Right forelimb (tissue), 1 donor: Measurements from ENCODE around the gene ANKS1A.
A peak's percentile ranks its signal among the peaks of the same experiment; 100 is the strongest.

Source experiments
- DNase-seq: peaks from one replicate; pipeline ENCODE4 v3.0.0-alpha.2; 2018

Gene ANKS1A

DNA sequence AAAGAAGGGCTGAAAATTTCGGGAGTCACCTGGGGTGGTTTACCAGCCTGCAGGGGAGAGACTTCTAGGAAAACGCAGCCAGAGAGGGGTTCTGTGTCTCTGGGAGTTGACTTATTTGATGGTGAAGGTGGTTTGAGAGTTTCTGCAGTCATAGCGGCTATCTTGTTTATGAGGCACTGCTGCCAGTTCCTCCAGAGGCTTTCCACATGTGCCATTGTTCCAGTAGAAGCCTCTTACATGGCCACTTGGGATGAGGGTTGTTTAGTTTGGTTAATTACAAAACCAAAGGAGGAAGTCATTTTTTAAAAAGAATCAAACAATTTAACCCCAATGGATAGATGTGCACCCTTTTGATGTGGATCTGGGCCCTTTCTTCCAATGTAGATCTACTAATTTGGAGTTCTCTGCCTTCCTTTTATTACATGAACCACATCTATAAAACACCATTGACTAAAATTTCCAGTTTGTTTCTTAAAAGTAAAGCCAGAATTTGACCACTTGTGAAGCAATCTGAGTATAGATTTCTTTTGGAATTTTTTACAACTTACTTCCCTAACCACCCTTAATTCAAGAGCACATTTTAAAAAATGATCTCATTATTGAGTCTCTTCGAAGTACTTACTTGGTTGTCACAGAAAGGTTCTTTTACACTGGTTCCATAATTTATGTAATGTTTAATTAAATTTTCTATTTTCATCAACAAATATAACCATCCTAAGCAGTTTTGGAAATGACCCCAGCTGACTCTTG is 154.5 kb downstream of the ANKS1A start:
- DNase-seq: no peak

DNA sequence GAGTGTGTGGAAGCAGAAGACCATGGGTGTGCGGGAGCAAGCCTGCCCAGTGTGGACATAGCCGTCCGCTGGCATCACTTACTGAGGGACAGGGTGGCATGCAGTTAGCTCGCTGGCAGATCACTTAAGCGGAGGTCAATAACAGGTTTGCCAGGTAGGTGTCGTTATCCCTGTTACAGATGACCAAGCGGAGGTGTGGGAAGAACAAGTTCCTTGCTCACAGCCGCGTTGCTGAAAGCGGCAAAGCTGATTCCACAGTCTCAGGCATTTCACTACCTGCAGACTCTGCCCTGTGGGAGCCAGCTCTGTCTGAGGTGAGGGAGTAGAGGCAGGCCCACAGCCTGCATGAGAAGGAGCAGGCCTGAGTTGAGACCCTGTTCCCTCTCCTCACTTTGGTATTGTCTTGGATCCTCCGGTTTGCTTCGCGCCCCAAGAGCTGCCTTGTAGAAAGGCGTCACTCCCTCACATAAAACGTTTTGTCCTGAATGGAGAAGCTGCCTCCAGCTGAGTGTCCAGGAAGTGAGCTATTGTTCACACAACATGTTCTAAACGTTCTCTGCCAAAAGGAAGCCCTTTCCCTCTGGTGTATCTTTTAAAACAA is 155.2 kb downstream of the ANKS1A start:
- no peak for DNase-seq

DNA sequence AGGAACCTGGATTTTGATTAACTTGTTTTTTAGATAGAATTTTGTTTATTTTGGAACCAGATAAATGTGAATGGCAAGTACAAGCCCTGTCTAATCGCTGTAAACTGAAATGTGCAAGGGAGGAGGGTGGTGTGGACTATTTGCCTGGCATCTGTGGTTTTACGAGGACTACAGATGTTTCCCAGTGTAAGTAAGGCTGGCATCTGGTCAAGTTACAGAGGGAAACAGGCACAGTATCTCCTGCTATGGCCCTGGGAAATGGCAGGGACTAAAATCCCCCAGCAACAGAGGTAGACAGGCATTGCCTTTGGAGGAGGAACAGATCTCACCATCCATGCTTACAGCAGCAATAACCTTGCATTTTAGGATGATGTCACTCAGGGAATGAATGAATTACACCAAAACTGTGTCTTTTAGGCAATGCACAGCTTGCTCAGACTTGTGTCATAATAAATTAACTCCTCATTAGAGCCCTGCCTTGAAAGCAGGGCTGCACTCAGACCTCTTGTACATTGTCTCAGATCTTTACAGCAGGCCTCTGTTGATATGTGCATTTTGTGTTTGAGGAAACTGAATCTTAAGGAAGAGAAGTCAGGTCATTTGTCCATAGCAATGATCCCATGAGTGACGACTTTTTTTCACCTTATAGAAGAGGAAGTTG is 155.8 kb downstream of the ANKS1A start:
- DNase-seq: no peak

DNA sequence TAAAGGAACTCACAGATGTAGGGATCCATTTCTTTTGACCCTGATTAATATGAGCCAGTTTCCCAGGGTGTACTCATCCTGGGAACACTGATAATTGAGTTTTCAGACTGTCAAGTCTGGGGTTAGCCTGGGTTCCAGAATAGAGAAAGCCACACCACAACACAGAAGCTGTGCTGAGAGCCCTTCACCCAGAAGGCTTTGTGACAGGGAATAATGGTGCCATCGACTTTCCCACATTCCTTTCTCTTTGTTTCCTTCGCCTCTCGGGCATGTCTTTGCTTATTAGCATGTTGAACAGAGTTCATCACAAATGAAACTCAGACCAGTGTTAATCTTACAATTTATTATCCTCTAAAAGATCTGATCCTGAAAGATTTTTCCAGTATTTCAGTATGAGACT is 157.0 kb downstream of the ANKS1A start:
- no peak for DNase-seq

DNA sequence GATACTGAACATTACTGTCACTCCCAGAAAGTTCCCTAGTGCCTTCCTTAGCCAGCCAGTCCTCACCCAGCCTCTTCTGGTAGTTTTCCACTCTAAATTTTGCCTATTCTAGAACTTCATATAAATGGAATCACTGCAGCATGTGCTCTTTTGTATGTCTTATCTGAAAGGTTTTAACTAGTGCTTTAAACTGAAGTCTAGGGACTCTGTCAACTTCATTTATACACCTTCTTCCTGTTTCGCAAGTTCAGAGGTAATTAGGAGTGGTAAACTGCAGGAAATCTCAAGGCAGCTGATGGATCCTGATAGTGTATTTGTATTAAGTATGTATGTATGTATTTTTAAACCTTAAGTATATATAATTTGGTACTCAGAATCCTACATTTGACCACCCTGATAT is 157.8 kb downstream of the ANKS1A start:
- no peak for DNase-seq

DNA sequence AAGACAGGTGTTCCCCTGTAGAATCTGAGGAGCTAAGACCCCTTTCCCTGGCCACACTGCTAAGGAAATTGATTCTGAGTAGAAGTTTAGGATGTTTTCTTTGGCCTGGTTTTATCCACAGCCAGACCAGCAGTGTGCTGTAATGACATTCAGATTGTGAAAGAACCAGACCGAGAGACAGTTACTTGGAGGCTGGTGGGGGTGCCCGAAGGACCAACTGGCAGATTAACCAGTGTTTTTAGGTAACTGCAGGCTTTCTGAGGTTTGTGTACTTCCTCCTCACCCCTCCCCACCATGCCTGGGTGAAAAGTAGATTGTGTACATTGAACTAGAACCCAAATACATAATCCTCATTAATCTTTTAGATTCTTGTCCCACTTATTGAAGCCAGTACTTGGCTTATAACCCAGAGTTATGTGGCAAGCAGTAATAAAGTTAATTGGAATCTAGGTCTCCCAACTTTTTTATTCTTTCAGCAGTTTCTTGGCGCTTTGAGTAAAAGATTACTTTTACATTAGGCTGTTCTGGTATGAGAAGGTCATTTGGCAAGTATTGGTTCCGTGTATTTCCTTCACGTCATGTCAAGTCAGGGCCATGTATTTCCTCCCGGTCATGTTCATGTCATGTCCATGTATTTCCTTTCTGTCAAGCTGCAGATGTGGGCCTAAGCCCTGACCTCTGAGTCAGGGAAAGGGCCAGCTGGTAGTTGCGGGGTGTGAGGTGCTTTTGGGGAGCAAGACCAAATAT is 158.4 kb downstream of the ANKS1A start:
- DNase-seq: no peak

DNA sequence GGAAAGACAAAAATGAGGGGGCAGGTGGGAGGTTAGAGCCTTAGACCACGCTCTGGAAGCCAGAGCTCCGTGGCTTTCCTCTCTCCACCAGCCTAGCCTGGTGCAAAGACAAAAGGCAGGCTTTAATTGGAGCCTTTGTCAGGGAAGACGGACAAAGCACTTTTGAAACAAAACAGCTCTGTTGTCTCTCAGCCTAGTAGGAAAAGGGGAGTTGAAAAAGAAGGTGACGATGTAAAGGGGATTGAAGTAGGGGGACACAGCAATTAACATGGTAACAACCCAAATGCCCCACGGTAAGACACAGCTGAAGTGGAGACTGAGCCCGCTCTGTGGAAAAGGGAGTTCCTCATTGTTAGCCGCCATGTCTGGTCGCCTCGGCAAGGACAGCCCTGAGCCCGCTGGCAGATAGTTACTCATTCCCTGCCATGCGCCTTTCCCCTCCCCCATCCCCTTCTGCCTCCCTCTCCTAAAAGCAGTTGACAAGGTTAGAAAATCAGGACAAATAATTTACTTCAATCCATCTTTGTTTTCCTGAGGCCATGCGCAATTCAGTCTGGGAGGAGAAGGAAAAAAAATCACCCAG is 159.1 kb downstream of the ANKS1A start:
- DNase-seq: no peak

DNA sequence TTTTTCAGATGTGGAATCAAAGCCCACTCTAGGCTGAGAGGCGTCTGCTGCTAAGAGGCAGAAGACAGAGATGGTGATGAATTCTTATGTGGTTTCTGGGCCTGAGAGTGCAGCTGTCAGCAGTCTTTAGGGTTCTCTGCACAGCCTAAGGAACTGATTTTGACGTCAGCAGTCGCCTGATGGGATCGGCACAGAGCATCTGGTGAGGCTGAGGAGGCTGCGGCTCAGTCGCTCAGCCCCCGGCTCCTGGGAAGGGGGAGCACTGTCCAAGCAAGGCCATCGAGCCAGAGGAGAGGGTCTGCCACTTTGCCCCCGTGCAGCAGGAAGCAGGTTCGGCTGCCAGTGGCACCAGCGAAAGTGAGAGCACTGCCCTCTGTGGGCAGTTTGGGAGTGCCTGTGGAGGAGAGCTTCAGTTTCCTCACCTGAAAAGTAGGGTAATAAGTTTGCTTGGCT is 159.6 kb downstream of the ANKS1A start:
- DNase-seq: no peak

DNA sequence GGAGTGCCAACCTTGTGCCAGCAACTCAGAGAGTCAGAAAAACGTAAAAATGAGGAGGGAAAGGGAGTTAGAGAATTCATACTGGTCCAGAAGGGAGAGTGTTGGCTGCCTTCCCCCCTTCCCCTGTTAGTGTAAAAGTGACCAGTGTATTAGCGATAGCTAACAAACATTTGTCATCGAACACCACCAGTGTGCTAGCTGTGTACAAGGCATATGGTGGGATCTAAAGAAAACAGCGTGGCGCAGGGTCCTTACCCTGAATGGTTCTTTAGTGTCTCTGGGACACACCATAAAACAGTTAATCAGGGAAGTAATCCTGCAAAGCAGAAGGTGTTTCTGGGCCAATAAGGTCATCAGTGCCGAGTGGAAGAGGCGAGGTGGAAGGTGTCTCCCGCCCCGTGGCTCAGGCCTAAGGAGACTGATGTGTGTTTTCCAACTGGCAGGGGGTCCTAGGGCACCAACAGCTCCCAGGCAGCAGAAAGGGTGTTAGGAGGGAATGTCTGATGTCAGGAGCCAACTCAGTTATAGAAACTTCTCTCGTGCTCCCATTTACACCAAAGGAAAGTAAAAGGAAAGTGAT is 160.2 kb downstream of the ANKS1A start:
- DNase-seq: no peak

DNA sequence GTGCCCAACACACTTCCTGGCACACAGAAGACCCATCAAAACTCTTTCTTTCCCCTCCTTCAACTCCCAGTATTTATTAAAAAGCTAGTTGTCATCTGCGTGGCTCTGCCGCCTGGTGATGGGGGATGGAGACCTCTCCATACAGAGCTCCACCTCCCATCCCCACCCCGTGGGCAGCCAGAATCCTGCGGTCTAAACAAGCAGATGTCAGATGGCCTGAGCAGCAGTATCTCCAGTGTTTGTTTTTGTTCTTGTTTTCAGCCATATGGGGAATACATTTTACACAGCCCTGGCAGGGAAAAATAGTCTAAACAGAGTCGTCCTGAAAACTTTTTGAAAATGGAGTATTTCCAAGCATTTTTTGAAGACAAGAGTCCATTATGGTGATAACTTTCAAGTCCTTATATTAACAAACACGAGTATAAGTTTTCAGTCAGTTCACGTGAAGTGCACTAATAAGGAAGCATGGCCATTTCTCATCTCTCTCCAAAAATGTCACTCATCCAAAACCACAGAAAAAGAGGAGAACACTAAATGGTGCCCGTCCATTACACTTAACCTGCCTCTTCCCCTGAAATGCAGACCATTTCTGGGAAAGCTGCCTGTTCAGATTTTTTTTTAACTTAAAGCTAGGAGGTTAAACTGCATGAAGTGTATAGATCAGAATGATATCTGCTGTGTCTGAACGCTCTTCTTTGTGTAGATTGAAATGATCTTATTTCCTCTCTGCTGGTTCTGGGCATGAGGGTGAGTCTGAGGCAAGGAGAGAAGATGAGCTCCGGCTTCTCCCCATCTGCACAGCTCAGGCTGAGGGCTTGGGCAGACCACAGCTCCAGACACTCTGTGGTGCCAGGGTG is 161.1 kb downstream of the ANKS1A start:
- peak; percentile 80 for DNase-seq

DNA sequence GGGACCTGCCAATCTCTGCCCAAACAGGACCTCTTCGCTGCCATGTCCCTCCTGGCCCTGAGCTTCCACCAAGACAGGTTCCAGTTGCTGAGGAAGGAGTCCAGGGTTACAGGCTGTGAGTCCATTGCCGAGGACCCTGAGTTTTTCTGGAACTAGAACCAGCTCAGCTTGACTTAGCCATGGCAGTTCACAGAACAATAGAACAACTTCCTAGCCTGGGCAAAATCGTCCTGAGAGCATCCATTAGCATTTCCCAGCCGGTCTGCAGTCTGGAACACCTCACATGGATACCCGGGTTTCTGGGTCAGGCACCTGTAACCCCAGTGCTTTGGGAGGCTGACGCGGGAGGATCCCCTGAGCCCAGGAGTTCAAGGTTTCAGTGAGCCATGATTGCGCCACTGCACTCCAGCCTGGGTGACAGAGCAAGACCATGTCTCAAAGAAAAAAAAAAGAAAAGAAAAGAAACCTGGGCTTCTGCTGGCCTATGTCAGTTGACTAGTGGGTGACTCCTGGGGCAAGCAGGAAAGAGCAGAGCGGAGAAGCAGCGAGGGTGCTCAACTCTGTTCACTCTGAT is 161.8 kb downstream of the ANKS1A start:
- DNase-seq: no peak

DNA sequence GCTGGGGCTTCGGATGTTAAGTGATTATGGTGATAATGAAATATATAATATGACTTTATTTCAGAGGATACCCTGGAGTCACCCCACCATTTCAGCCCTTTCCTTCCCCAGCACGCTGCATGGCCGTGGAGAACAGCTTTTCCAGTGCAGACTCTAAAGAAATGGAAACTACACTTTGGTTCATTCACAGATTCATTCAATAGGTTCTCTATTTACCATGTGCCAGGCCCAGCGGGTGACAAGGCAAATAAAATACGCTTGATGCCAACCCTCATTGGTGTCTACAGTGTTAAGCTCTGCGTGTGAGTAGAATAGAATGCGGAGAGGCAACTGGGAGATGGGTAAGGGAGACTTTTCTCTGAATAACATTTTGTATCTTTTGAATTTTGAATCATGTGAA is 162.3 kb downstream of the ANKS1A start:
- no peak for DNase-seq

DNA sequence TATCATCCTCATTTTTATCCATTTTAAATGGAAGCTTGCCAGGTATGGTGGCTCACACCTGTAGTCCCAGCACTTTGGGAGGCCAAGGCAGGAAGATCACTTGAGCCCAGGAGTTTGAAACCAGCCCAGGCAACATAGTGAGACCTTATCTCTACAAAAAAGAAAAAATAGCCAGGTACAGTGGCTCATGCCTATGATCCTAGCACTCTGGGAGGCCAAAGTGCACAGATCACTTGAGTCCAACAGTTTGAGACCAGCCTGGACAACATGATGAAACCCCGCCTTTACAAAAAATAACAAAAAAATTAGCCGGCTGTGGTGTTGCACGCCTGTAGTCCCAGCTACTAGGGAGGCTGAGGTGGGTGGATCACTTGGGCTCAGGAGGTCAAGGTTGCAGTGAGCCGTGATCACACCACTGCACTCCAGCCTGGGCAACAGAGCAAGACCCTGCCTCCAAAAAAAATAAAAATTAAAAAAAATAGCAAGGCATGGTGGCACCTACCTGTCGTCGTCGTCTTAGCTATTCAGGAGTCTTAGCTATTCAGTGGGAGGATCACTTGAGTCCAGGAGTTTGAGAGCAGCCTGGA is 163.0 kb downstream of the ANKS1A start:
- DNase-seq: no peak

DNA sequence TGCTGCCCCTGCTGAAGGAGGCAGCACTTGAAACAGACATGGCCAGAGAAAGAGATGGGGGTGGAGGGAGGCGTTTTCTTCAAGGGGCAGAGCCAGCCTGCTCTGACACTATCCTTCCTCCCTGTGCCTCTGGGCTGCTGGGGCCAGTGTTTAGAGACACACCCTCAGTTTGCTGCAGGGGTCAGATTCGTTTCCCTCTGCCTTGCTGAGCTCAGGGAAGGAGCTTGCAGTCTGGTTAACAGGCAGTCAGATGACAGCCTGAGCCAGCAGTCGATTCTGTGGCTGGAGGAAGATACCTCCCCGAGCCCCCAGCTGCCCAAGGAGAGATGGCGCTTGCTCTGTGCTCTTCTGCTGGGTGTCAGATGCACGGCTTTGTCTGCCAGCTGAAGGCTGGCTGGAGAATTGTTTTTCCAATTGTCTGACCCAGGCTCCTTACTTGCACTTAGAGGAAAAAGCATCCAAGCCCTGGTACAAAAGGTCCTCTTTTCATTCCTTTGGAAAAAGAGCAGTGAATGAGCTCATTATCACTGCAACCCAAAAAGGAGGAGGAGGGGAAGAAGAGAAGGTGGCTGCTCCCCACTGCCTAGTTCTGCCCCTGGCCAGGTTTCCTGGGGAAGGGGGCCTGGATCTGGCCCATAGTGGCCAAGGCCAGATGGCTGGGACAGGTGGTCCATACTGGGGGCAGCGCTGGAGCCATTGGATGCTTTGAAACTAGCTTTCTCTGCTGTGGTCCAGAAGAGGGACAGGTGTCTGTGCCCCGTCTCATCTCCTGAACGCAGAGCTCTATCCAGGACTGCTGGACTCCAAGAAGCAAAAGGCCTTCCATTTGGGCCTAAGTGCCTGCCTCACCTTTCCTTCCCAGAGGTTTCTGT is 163.9 kb downstream of the ANKS1A start:
- DNase-seq: peak; percentile 59

DNA sequence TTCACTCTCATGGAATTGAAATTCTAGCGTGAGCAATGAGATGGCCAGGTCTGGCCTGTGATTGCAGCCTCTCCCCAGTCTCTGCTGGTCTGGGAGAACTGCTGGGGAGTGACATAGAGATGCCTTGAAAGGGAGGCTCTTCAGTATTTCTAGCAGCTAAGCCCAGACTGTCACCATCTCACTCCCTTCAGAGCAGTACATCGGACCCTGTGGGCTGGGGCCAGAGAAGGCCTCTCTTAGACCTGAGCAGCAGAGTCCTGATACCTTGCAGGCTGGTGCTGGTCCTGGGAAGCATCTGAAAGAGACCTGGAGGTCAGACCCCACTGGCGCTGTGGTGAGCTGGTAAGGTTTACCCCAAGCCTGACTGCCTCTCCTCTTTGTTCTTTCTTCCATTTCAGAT is 164.6 kb downstream of the ANKS1A start:
- DNase-seq: no peak

DNA sequence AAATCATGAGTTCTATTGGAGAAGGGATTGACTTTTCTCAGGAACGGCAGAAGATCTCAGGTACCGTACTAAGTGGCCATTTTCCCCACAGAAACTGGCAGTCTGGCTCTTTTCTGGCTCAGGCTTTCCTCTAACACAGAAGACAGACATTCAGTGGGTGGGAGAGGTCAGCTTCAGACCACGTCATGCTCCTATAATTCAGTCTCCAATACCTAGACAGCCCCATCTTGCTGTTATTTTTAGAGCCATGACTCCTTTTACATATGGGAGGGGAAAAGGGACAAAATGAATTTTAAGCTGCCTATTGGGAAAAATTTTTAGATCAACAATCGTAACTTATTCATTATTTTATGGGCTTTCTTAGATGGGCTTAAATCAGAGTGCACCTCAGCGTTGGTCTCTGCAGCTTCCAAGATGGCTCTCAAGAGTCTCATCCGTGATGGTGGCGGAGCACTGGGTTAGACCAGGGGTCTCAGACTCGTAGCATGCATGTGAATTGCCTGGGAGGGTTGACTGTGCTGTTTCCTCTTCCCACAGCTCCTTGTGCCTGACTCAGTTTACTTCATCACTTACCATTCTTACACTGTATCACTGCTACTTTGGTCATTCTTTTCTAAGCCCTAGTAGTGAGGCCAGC is 165.2 kb downstream of the ANKS1A start:
- no peak for DNase-seq

DNA sequence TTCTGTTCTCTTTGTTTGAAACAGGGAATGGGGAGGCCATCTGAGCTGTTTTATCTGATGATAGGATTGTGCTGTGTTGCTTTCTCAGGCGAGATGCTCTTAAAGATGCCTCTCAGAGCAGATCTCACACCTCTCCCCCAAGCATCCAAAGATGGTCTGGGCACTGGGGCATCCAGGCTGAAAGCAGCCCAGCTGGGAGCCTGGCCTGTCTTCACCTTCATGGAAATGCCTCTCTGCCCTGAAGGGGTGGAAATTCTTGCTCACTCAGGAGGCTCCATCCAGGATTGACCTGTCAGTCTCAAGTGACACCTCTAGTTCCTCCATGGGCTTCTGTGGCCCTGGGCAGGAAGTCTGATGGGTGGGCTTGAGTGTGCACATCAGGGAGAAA is 165.7 kb downstream of the ANKS1A start:
- no peak for DNase-seq

DNA sequence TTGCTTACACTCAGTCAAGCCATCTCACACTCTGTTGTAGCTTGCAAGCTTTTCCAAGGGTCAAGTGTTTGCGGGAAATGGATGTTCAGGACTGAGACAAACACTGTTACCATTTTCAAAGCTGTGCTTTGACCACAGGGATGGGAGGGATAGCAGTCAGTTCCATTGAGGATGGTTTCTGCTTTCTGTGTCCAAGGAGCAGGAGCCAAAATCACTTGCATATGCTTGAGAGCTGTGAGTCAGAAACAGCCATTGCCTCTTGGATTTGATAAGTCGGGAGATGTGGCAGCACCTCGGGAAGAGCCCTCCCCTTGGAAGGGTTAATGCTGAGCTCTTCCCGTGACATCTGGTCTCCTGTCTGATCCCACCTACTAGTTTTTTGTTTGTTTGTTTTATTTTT is 166.8 kb downstream of the ANKS1A start:
- no peak for DNase-seq

DNA sequence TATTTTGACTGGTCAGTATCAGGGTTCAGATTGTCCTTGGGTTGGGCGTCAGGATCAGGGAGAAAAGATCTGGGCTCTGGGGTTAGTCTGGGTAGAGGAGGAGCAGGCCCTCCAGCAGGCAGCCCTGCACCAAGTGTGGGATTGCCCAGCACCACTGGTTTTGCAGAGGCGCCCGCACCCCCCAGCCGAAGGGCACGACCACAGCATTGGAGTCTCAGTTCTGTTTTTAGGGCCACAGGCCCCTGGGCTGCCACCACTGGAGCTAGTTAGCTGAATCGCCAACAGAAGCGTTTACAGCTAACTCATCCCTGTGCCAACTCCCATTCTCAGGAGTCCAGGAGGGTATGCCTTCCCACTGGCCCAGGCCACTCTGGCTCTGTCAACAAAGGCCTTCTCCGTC is 167.9 kb downstream of the ANKS1A start:
- DNase-seq: no peak
